Breast epithelium (tissue), 4 donors: ENCODE results near the gene SCYGR1. TPM values are rescaled to one million over a fixed set of nuclear protein-coding genes. Genes with fewer than 3 reads are reported as not detected.

Experiments
- DNase-seq, 2 donors: peaks; one replicate each; pipeline ENCODE4 v3.0.0-alpha.2; 2019; ENCODE audit warnings: low spot score in 2 of 2
- H3K27ac ChIP-seq, 2 donors: fragments of 200-600 bp; sonication (generic) in 1 of 2; one replicate each; pipeline ENCODE4 v1.5.1; 2016 to 2019; ENCODE audit warnings: mild to moderate bottlenecking in 1 of 2
- H3K27me3 ChIP-seq, 2 donors: fragments of 200-600 bp; sonication (generic) in 1 of 2; one replicate each; pipeline versions ENCODE4 v1.5.1 to v1.6.0; 2017 to 2019; ENCODE audit warnings: control low read depth in 1 of 2, mild to moderate bottlenecking in 1 of 2
- H3K36me3 ChIP-seq: fragments of 200-600 bp; one replicate; pipeline ENCODE4 v1.5.1; 2019
- H3K4me1 ChIP-seq, 2 donors: fragments of 200-600 bp; sonication (generic); one replicate each; pipeline ENCODE4 v1.5.1; 2016 to 2019; ENCODE audit warnings: control low read depth in 1 of 2
- H3K4me3 ChIP-seq, 3 donors: fragments of 200-600 bp; sonication (generic); 1 replicate in 2 of 3; 2 replicates in 1 of 3; pipeline ENCODE4 v1.5.1; 2016 to 2019; ENCODE audit warnings: mild to moderate bottlenecking in 3 of 3, moderate library complexity in 2 of 3
- H3K9me3 ChIP-seq, 2 donors: fragments of 200-600 bp; sonication (generic) in 1 of 2; one replicate each; pipeline ENCODE4 v1.5.1; 2016 to 2019; ENCODE audit warnings: control low read depth in 1 of 2
- CTCF ChIP-seq, 3 donors: fragments of 450-650 bp; IDR thresholded peaks; one replicate each; pipeline ENCODE4 v1.5.1; 2016 to 2017; ENCODE audit warnings: antibody characterized with exemption in 3 of 3, mild to moderate bottlenecking in 3 of 3, moderate library complexity in 3 of 3
- POLR2A ChIP-seq: fragments of 450-650 bp; IDR thresholded peaks from one replicate; pipeline ENCODE4 v1.6.1; 2016; ENCODE audit warnings: antibody characterized with exemption, mild to moderate bottlenecking, moderate library complexity
- POLR2AphosphoS5 ChIP-seq, 3 donors: sonication (generic); formaldehyde crosslinking; IDR thresholded peaks; one replicate each; pipeline ENCODE4 v1.6.1; 2017; ENCODE audit warnings: antibody characterized with exemption in 3 of 3
- intact Hi-C: fragments of 100-400 bp; cut with DNase I; formaldehyde crosslinking; loops from one replicate; pipeline ENCODE4 v1.15.1; 2023; ENCODE audit warnings: low total_unique reads
- total RNA-seq, 3 donors: library from RNA; depleted of rRNA; stranded (reverse); fragments of >200 nt; gene quantifications; one replicate each; pipeline ENCODE4 v1.1.0, GENCODE V29; 2016

The SCYGR1 gene
- total RNA-seq, 3 donors from 2014 or later = not detected

GRCh38 chr2:227410191-227410590 lies 22.4 kb upstream of the SCYGR1 start:
- H3K36me3 ChIP-seq = no peaks in the 10 kb centered on the region
- no peaks in the 10 kb centered on the region for H3K9me3 ChIP-seq
- intact Hi-C loops = no loop called here
- H3K4me3 ChIP-seq = no peak overlapping the region
- no peak for DNase-seq
- TF ChIP-seq POLR2AphosphoS5 (IDR thresholded peaks at IDR 0.05) = no peak
- no peak for TF ChIP-seq CTCF (IDR thresholded peaks at IDR 0.05)
- TF ChIP-seq POLR2A = no peak
- no peaks in the 10 kb centered on the region for H3K27me3 ChIP-seq
- H3K4me1 ChIP-seq = no peaks in the 10 kb centered on the region
- H3K27ac ChIP-seq = no peak overlapping the region

DNA sequence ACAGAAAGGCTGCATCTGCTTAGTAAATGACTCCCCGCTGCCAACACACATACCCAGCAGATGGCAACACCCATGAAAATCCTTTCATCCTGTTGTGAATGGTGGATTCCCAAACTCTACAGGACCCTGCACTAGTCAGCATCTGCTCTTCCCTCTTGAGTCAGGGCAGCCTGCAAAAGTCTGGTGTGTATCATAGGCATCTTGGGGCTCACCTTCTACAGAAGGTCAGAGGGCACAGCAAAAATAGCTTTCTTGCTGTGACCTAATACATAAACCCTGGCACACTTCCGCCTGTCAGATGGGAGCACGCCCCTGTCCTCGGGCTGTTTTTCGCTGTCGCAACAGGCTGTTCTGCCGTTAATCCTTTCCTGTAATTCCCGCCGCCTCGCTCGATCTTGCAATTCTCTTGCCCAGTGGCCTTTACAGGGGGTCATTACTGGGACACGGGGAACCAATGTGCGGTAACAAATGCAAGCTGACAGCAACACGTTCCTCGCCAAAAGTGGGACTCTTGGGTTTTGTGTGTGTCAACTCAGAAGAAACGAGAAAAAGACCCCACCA lies 19.9 kb upstream of the SCYGR1 start:
- peak overlapping the region; percentile 10 to 64 for H3K27ac ChIP-seq
- intact Hi-C loops = loop anchor here (10.0 kb wide), 1 partner anchor 357 kb away; no protein-coding TSS in a partner anchor
- peak; percentile 48 to 64 for DNase-seq

GRCh38 chr2:227406177-227407031 lies 18.7 kb upstream of the SCYGR1 start:
- no peaks in the 10 kb centered on the region for H3K36me3 ChIP-seq
- H3K4me1 ChIP-seq = no peaks in the 10 kb centered on the region
- DNase-seq = peak in 1 of 2 donors; percentile 53
- no peak overlapping the region for H3K4me3 ChIP-seq
- peak in 2 of 3 donors; percentile 62 to 68 for TF ChIP-seq CTCF (IDR thresholded peaks at IDR 0.05)
- TF ChIP-seq POLR2A = no peak
- peak in 2 of 3 donors; percentile 15 to 28 for TF ChIP-seq POLR2AphosphoS5 (IDR thresholded peaks at IDR 0.05)
- intact Hi-C loops = loop anchor here (10.0 kb wide), 1 partner anchor 358 kb away; no protein-coding TSS in a partner anchor
- peak overlapping the region; percentile 64 to 71 for H3K27ac ChIP-seq
- no peaks in the 10 kb centered on the region for H3K27me3 ChIP-seq
- no peaks in the 10 kb centered on the region for H3K9me3 ChIP-seq

More for the DNA sequence above, 19.9 kb upstream of the SCYGR1 start:
- TF ChIP-seq CTCF (IDR thresholded peaks at IDR 0.05) = no peak
- TF ChIP-seq POLR2AphosphoS5 (IDR thresholded peaks at IDR 0.05) = peak in 2 of 3 donors; percentile 11 to 69
- no peak overlapping the region for H3K4me3 ChIP-seq
- H3K4me1 ChIP-seq = no peaks in the 10 kb centered on the region
- H3K27me3 ChIP-seq = no peaks in the 10 kb centered on the region
- H3K36me3 ChIP-seq = no peaks in the 10 kb centered on the region
- no peaks in the 10 kb centered on the region for H3K9me3 ChIP-seq

DNA sequence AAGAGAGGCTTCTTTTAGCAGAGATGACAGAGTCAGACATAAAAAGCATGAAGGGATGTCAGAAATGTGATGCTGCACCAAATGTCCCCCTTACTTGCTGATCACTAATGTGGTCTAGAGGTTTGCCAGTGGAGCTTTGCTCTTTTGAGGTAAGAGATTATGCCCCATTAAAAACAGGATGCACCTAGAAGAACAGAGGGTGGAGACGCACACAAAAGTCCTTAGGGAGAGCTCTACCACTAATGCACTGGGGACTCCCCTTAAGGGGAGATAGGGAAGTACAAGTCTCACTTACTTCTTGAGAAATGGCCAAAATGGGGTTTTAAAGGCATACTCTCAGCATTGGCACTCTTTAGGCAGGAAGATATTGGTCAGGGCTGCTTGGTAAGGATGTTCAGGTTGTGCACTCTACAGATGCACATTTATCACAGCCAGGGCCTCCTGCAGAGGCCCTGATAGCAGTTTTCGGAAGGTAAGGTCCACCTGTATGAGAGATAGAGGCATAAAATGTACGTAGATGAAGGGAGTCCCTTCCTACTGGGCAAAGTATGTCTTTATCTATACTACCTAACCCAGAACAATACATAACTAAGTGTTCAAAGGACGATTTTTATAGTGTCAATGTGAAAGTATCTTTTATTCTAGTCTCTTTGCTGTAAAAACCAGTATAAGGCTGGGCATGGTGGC lies 17.0 kb upstream of the SCYGR1 start:
- Histone ChIP-seq H3K27ac (no peak overlapping the region), H3K27me3 (no peaks in the 10 kb centered on the region), H3K9me3 (no peaks in the 10 kb centered on the region), H3K4me1 (no peaks in the 10 kb centered on the region), H3K4me3 (no peak overlapping the region), H3K36me3 (no peaks in the 10 kb centered on the region)
- TF ChIP-seq POLR2A = no peak
- no peak for TF ChIP-seq POLR2AphosphoS5 (IDR thresholded peaks at IDR 0.05)
- no peak for TF ChIP-seq CTCF (IDR thresholded peaks at IDR 0.05)
- intact Hi-C loops = loop anchor here (10.0 kb wide), 1 partner anchor 360 kb away; no protein-coding TSS in a partner anchor
- DNase-seq = no peak
